NOMO-1 treated with dmso at 0.1 percent for 144 hours (cell line): ENCODE data around the gene LINS1.

Source experiments
- DNase-seq: peaks from one replicate; lab custom pipeline; 2025; ENCODE audit not compliant: unreplicated experiment; lab: John Stamatoyannopoulos, UW

LINS1 gene

GRCh38 chr15:100602064-100602822 lies at the start of gene LINS1, which contains the start of gene ASB7:
LINS1 (minus strand) TSS chr15:100602184; CDS start chr15:100580842, 21,342 bp downstream.
ASB7 (plus strand) TSS chr15:100602589; CDS start chr15:100612217, 9,628 bp downstream.
- peak; percentile 97 for DNase-seq

- DNase-seq: no peak
Observed at GRCh38 chr15:100651253-100651652, 49.3 kb upstream of the LINS1 start.

- no peak for DNase-seq
Observed at GRCh38 chr15:100650685-100651084, 48.7 kb upstream of the LINS1 start.

- DNase-seq: no peak
Observed at GRCh38 chr15:100648951-100649350, 47.0 kb upstream of the LINS1 start.

- DNase-seq: no peak
Observed at GRCh38 chr15:100645671-100646070, 43.7 kb upstream of the LINS1 start.

GRCh38 chr15:100642950-100643338 lies 41.0 kb upstream of the LINS1 start:
- no peak for DNase-seq

- no peak for DNase-seq
Observed at GRCh38 chr15:100642213-100642949, 40.4 kb upstream of the LINS1 start.

- DNase-seq: no peak
Observed at GRCh38 chr15:100638177-100638730, 36.3 kb upstream of the LINS1 start.

- DNase-seq: no peak
Observed at GRCh38 chr15:100635406-100636071, 33.6 kb upstream of the LINS1 start.

GRCh38 chr15:100633763-100634075 lies 31.7 kb upstream of the LINS1 start:
- no peak for DNase-seq

- no peak for DNase-seq
Observed at GRCh38 chr15:100631831-100632230, 29.8 kb upstream of the LINS1 start.

- DNase-seq: no peak
Observed at GRCh38 chr15:100628746-100629145, 26.8 kb upstream of the LINS1 start.

- DNase-seq: peak; percentile 49
Observed at GRCh38 chr15:100627789-100628395, 25.9 kb upstream of the LINS1 start.

GRCh38 chr15:100623301-100623700 lies 21.3 kb upstream of the LINS1 start:
- no peak for DNase-seq

- DNase-seq: no peak
Observed at GRCh38 chr15:100616700-100617099, 14.7 kb upstream of the LINS1 start.

GRCh38 chr15:100615801-100616200 lies 13.8 kb upstream of the LINS1 start:
- no peak for DNase-seq

- DNase-seq: no peak
Observed at GRCh38 chr15:100614918-100615317, 12.9 kb upstream of the LINS1 start.

- no peak for DNase-seq
Observed at GRCh38 chr15:100614336-100614735, 12.4 kb upstream of the LINS1 start.

GRCh38 chr15:100613208-100613607 lies 11.2 kb upstream of the LINS1 start:
- DNase-seq: no peak

GRCh38 chr15:100612539-100612938 lies 10.6 kb upstream of the LINS1 start:
- peak; percentile 71 for DNase-seq

- DNase-seq: peak; percentile 59
Observed at GRCh38 chr15:100602823-100603393, 924 bp upstream of the LINS1 start.
